MM.1S (cell line): ENCODE measurements around the gene MPND.

Source experiments
- EZH2 ChIP-seq: fragments of 300-600 bp; sonication (generic); optimal IDR thresholded peaks from 2 replicates; pipeline ENCODE3; 2017; ENCODE audit warnings: low read depth, mild to moderate bottlenecking, antibody characterized with exemption, low read length, mixed read lengths
- EZH2phosphoT487 ChIP-seq: fragments of 300-600 bp; sonication (generic); IDR thresholded peaks from 2 replicates; pipeline ENCODE4 v1.6.1; 2018; ENCODE audit warnings: antibody characterized with exemption, low read length
- TF ChIP-seq, protein P1 (sequence below): fragments of 300-600 bp; sonication (generic); IDR thresholded peaks from 2 replicates; pipeline ENCODE4 v1.5.1; 2016; ENCODE audit warnings: antibody characterized with exemption, low read length, mixed read lengths

DNA sequence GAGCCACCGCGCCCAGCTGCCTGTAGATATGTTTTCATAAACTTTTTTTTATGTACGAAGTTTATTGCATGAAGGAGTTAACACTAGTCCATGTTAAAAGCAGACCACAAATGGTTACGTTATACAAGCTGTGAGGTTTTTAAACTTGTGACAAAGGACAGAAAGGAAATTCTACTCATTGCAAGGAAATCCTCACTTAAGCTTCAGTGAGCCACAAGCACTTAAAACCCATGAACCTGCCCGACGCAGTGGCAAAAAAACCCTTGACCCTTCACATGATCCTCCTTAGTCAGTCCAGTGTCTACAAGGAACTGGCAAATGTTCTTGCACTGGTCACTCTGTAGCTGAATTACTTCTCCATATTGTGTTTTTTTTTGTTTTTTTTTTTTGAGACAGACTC, 4.2 kb downstream of the MPND start:
- TF ChIP-seq, protein P1, sequence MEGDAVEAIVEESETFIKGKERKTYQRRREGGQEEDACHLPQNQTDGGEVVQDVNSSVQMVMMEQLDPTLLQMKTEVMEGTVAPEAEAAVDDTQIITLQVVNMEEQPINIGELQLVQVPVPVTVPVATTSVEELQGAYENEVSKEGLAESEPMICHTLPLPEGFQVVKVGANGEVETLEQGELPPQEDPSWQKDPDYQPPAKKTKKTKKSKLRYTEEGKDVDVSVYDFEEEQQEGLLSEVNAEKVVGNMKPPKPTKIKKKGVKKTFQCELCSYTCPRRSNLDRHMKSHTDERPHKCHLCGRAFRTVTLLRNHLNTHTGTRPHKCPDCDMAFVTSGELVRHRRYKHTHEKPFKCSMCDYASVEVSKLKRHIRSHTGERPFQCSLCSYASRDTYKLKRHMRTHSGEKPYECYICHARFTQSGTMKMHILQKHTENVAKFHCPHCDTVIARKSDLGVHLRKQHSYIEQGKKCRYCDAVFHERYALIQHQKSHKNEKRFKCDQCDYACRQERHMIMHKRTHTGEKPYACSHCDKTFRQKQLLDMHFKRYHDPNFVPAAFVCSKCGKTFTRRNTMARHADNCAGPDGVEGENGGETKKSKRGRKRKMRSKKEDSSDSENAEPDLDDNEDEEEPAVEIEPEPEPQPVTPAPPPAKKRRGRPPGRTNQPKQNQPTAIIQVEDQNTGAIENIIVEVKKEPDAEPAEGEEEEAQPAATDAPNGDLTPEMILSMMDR: no peak
- TF ChIP-seq EZH2: no peak
- TF ChIP-seq EZH2phosphoT487: no peak
